ENCODE measurements around the gene KCNH3.

KCNH3 gene

GRCh38 chr12:49547090-49547690 lies 8.4 kb downstream of the KCNH3 start:
- no peak for DNase-seq (ENCODE audit: low read depth in 3 of 3)

GRCh38 chr12:49548481-49548821 lies 9.6 kb downstream of the KCNH3 start:
- DNase-seq (ENCODE audit: low read depth in 3 of 3): no peak

DNA sequence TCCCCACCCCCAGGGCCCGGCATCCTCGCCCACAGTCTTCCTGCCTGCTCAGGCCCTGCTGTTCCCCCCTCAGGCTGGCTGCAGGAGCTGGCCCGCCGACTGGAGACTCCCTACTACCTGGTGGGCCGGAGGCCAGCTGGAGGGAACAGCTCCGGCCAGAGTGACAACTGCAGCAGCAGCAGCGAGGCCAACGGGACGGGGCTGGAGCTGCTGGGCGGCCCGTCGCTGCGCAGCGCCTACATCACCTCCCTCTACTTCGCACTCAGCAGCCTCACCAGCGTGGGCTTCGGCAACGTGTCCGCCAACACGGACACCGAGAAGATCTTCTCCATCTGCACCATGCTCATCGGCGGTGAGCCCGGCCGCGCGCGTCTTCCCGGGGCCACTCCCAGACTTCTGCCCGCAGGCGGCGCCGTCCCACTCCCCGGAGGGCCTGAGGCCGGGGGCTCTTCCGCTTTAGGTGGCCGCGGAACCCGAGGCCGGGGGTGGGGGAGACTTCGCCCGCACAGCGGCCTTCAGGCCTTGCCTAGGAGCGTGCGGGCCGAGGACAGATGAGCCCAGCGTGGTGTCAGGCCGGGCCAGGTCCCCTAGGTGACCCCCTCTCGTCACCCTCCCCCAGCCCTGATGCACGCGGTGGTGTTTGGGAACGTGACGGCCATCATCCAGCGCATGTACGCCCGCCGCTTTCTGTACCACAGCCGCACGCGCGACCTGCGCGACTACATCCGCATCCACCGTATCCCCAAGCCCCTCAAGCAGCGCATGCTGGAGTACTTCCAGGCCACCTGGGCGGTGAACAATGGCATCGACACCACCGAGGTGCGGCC lies 10.2 kb downstream of the KCNH3 start:
- DNase-seq (ENCODE audit: low read depth in 3 of 3): no peak

DNA sequence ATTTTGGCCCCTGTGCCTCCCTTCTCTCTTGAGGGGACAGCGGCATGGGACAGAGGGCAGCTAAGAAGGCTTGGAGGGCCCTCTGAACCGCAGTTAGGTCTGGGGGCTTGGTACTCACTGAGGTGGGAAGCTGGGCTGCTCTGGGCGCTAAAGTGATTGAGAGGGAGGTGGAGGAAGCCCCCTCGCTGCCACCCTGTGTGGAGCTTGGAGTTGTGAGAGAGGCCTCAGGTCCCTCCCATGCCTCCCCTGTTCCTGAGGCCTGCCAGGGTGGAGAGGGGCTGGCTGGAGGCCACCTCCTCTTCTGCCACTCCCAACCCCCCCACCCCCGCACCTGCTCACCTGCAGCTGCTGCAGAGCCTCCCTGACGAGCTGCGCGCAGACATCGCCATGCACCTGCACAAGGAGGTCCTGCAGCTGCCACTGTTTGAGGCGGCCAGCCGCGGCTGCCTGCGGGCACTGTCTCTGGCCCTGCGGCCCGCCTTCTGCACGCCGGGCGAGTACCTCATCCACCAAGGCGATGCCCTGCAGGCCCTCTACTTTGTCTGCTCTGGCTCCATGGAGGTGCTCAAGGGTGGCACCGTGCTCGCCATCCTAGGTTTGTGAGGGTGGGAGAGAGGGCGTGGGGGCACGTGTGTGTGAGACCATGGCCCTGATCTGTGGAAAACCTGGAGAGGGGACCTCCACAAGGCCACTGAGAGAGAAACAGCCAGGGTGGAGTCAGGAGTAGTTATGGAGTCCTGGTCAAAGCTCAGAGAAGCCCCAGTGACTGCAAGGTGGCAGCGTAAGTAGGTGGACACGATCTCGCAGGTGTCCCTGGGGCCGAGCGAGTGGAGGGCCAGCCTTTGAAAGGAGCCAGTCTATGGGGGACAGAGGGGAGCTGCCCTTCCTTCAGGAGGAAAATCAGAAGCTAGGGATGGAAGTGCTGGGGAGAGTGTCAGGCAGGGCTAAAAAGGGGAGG lies 11.2 kb downstream of the KCNH3 start:
- no peak for DNase-seq (ENCODE audit: low read depth in 3 of 3)

GRCh38 chr12:49550693-49551252 lies 11.9 kb downstream of the KCNH3 start:
- DNase-seq (ENCODE audit: low read depth in 3 of 3): no peak

DNA sequence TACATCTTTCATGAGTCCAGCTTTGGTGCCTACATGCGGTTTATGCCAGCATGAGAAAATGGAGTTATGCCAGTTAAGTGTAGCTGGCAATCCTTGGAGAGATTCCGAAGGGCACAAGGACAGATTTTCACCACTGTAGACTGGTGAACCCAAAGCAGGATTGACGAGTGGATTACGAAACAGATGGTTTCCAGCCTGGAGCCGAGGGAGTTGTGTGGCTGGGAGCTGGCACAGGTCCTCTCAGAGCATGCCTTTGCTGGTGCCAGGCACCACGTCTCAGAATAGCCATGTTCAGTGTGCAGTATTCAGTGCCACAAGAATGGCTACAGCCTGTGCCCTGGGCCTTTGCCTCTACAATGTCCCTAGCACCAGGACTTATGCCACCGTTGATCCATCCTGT lies 13.2 kb downstream of the KCNH3 start:
- no peak for DNase-seq (ENCODE audit: low read depth in 3 of 3)

DNA sequence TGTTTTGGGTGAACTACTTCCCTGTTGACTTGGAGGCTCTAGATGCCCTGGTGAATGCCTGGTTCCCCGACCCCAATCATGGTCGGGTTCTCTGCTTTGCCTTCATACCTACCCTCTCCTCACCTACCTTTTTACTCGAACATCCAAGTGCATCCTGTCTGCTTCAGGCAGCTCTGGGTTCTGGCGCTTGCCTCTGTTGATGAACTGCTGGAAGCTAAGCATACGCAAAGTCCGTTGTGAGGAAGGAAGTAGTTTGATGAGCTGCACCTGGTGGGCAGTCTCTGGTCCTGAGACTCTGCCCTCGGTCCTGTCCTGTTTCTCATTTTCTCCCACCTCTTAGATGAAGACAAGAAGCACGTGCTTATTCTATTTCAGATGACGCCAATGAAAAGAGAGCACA lies 13.6 kb downstream of the KCNH3 start:
- DNase-seq (ENCODE audit: low read depth in 3 of 3): no peak

DNA sequence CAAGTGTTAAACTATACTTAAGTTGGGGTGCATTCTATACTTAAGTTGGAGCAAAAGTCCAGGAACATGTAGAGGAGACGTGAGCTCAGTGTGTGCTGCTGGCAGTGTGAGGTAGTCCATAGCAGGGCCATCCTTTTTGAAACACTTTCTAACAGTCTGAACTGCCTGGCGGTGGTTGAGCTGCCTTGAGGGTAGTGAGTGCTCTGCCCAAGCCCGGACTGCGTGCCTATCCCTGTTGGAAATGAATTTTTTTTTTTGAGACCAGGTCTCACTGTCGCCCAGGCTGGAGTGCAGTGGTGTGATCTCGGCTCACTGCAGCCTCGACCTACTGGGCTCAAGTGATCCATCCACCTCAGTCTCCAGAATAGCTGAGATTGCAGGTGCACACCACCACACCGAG lies 14.1 kb downstream of the KCNH3 start:
- no peak for DNase-seq (ENCODE audit: low read depth in 3 of 3)

- DNase-seq (ENCODE audit: low read depth in 3 of 3): no peak
Observed at GRCh38 chr12:49553512-49554088, 14.8 kb downstream of the KCNH3 start.

GRCh38 chr12:49554266-49554665 lies 15.4 kb downstream of the KCNH3 start:
- no peak for DNase-seq (ENCODE audit: low read depth in 3 of 3)

DNA sequence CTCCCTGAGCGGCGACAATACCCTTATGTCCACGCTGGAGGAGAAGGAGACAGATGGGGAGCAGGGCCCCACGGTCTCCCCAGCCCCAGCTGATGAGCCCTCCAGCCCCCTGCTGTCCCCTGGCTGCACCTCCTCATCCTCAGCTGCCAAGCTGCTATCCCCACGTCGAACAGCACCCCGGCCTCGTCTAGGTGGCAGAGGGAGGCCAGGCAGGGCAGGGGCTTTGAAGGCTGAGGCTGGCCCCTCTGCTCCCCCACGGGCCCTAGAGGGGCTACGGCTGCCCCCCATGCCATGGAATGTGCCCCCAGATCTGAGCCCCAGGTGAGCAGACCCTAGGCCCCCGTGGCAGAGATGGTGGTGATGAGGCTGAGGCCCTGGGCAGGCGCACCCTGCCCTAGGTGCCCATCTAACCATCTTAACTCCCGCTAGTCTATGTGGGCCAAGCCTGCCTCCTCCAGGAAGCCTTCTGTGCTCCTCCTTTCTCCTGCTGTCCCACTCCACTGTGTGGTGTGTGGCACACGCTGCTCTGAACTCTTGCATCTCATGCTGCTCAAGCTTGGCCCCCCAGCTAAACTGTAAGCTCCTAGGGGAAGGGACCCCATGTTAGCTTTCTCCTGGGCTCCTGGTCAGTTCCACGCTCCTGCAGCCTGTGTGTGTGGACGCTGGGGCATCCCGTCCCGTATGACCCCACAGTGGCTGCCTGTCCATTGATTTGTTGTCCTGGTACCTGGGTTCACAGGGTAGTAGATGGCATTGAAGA lies 17.0 kb downstream of the KCNH3 start:
- no peak for DNase-seq (ENCODE audit: low read depth in 3 of 3)

DNA sequence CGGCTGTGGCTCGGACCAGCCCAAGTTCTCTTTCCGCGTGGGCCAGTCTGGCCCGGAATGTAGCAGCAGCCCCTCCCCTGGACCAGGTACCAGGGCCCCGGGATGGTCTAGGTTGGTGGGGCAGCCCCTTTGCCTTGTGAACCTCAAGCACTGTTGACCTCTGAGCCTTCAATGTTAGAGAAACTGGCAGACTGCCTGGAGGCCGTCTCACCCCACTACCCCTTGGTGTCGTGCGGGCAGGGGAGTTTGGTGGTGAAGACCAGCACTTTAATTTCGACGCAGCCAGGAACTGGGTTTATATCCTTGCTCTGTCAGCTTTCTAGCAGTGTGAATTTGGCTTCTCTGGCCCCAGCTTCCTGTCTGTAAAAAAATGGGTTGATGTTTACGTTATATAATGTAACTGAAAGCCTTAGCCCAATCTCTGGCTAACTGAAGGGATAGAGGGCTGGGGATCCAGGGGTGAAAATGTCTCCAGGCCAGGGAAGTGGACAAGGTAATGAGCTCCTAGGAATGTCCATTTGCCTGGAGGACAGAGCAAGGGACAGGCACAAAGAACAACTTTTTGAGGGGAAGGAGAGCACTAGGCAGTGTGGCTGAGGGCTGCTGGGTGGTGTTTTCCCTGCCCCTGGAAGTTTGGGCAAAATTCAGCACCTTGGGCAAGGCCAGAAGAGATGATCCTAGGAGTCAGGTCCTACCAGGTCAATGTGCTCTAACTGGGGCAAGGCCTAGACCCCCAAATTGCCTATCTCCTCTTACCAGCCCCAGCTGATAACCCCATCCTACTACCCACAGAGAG lies 17.8 kb downstream of the KCNH3 start:
- DNase-seq (ENCODE audit: low read depth in 3 of 3): no peak

- DNase-seq (ENCODE audit: low read depth in 3 of 3): no peak
Observed at GRCh38 chr12:49557187-49557916, 18.5 kb downstream of the KCNH3 start.

- no peak for DNase-seq (ENCODE audit: low read depth in 3 of 3)
Observed at GRCh38 chr12:49557917-49558215, 19.0 kb downstream of the KCNH3 start.

GRCh38 chr12:49558526-49558925 lies 19.7 kb downstream of the KCNH3 start:
- DNase-seq (ENCODE audit: low read depth in 3 of 3): no peak

DNA sequence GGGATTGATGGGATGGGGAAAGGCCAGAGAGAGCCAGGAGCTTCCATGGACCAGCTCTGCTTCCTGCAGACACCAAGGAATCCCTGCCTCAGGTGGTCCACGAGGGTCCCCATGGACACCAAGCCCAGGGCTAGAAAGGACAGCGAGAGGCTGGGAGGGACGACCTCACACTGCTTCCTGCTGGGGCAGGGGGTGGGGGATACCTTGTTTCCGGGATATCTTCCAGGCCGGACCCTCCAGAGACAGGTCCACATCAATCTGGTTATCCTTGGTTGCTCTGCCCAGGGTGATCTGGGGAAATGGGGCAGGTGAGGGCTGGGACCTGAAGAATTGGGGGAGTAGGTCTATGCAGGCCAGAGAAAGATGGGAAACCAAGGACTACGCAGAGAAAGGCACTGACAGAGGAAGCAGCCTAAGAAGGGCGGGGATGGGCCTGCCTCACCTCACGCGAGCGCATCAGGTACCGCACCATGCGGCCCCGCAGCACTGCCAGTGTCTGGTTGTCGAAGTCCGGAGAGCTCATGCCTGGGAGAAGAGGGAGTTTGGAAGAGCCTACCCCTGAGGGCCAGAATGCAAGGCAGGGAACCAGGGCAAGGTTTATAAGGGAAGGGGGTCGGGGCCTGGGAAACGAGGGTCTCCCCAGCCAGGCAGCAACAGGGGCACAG lies 20.3 kb downstream of the KCNH3 start:
- DNase-seq (ENCODE audit: low read depth in 3 of 3): no peak

DNA sequence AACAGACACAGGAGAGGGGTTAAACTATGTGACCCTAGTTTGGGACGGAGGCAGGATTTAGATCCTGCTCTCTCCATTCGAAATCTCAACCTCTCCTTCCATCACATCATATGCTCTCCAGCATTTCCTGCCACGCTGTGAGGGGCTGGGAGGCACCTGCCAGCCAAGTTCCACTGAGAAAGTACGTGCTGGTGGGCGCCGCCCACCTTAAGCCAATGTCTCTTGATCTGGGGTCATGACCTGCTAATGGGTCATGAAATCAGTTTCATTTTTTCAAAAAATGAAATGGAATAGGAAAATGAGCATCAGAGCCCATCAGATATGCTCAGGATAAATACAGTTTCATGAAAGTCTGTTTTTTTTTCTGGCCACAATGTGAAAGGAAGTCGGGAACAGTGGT lies 21.9 kb downstream of the KCNH3 start:
- DNase-seq (ENCODE audit: low read depth in 3 of 3): no peak

DNA sequence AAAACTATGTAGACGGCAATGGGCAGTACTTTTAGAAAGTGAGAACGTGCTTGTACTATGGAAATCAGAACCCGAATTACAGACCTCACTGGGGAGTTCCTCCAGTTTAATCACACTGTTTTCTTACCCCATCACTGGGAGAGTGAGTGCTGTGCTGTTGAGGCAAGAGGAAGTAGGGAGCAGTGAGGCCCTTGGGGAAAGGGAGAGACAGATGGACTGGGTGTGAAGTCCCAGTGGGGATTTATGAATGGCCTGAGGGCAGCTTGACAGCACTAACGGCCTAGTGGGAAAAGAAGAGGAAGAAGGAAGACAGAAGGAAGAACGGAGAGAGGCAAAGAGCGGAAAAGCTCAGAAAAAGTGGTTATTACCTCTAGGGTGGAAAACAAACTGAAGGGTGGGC lies 23.4 kb downstream of the KCNH3 start:
- DNase-seq (ENCODE audit: low read depth in 3 of 3): no peak

- no peak for DNase-seq (ENCODE audit: low read depth in 3 of 3)
Observed at GRCh38 chr12:49562831-49563230, 24.0 kb downstream of the KCNH3 start.
